ENCODE measurements around the gene PLCD1. TPM values are rescaled to one million over a fixed set of nuclear protein-coding genes. Genes with fewer than 3 reads are reported as not detected.
"Not testable (repeated sequence)": the region's sequence is repeated elsewhere in the genome, so short reads cannot be mapped to it uniquely, and the experiment has no call there.

Gene PLCD1
- total and polyA plus RNA-seq, 8 donors, result 33.3 to 54.3 (median 44.6) TPM

DNA sequence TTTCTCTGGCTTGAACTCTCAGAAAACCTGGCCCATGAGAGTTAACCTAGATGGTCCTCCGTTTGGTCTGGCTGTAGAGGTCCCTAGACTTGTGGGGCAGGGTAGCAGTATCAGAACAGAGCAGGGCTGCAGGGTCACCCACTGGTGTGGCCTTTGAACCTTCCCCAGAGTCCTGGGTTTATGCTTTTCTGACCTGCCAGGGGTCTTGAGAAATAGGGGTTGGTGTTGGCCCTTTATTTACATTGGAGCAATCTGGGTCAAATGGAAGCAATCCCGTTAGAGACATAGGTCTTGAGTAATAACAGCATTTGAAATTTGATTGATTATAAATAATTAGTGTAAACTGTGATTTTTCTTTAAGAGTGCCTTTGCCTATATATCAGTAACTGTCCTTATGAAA is 33.4 kb upstream of the PLCD1 start:
- intact Hi-C loops (cut with DNase I), result no loop called here
- Histone ChIP-seq H3K36me3 (no peaks in the 10 kb centered on the region), H3K4me3 (no peak overlapping the region), H3K27ac (no peak overlapping the region), H3K4me1 (no peaks in the 10 kb centered on the region), H3K9me3 (no peaks in the 10 kb centered on the region), H3K27me3 (no peaks in the 10 kb centered on the region)
- DNase-seq, result no peak
- ATAC-seq, result no peak
- TF ChIP-seq, protein P1, sequence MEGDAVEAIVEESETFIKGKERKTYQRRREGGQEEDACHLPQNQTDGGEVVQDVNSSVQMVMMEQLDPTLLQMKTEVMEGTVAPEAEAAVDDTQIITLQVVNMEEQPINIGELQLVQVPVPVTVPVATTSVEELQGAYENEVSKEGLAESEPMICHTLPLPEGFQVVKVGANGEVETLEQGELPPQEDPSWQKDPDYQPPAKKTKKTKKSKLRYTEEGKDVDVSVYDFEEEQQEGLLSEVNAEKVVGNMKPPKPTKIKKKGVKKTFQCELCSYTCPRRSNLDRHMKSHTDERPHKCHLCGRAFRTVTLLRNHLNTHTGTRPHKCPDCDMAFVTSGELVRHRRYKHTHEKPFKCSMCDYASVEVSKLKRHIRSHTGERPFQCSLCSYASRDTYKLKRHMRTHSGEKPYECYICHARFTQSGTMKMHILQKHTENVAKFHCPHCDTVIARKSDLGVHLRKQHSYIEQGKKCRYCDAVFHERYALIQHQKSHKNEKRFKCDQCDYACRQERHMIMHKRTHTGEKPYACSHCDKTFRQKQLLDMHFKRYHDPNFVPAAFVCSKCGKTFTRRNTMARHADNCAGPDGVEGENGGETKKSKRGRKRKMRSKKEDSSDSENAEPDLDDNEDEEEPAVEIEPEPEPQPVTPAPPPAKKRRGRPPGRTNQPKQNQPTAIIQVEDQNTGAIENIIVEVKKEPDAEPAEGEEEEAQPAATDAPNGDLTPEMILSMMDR (IDR thresholded peaks at IDR 0.05), result no peak

DNA sequence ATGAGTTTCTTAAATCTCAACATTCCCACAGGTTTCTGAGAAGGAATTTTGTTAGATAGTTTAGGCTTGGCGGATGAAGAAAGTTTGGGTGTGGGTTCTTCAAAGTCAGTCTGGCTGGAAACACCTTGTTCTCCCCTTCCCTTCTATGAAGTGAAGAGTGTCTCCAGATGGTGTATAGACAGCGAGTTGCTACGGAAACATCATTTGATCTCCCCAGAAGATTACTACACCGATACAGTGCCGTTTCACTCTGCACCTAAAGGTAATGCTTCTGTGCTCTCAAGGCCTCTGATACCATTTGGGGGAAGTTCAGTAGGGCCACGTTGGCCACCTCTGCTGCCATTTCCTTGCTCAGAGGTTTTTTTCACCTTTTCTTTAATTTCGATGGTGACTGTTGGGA is 30.1 kb upstream of the PLCD1 start:
- ATAC-seq (no peak), DNase-seq (no peak)
- Histone ChIP-seq H3K4me1 (no peaks in the 10 kb centered on the region), H3K4me3 (no peak overlapping the region), H3K27ac (no peak overlapping the region), H3K27me3 (no peaks in the 10 kb centered on the region), H3K36me3 (no peaks in the 10 kb centered on the region), H3K9me3 (no peaks in the 10 kb centered on the region)
- intact Hi-C loops (cut with DNase I), result no loop called here
- TF ChIP-seq, protein P1 (IDR thresholded peaks at IDR 0.05), result no peak

DNA sequence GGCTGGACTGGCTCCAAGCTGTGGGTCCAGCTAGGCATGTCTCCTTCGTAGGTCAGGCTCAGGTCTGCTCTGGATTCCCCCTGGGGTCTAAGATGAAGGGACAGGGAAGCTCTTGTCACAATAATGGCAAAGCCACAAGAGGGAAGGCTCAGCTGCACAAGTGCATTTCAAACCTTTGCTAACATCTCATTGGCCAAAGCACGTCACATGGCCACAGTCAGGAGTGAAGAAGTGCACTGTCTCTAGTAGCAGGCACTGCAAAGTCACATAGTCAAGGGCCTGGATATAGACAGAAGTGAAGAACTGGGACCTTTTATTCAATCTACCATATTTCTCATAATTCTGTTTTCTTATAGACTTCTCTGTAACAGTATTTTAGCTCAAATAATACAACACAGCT is 29.7 kb upstream of the PLCD1 start:
- TF ChIP-seq, protein P1 (IDR thresholded peaks at IDR 0.05), result no peak
- DNase-seq (no peak), ATAC-seq (no peak)
- H3K27ac ChIP-seq, result no peak overlapping the region
- no peaks in the 10 kb centered on the region for H3K4me1 ChIP-seq
- no peaks in the 10 kb centered on the region for H3K9me3 ChIP-seq
- H3K27me3 ChIP-seq, result no peaks in the 10 kb centered on the region
- H3K4me3 ChIP-seq, result no peak overlapping the region
- intact Hi-C loops (cut with DNase I), result no loop called here
- no peaks in the 10 kb centered on the region for H3K36me3 ChIP-seq

DNA sequence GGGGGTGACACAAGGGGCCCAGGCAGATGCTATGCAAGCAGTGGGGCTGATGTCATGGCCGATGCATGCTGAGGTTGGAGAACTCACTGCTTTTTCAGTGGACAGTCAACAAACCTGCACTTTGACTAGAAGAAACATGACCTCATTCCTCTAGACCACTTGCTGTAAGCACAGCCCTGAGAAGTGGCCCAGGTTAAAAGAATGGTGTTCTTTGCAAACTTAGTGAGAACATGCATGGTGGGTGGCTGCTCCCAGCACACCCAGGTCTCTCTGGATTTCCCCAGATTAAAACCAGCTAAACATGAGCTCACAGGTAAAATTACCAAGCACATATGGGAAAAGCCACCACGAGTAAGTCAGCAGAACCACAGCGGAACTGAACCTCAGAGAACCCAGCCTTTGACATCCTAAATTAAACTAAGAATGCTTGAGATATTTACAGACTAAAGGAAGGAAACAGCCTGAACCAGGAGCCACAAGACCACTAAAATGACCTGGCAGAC is 25.1 kb upstream of the PLCD1 start:
- Histone ChIP-seq H3K9me3 (no peaks in the 10 kb centered on the region), H3K4me3 (no peak overlapping the region), H3K27ac (no peak overlapping the region), H3K36me3 (no peaks in the 10 kb centered on the region), H3K4me1 (no peaks in the 10 kb centered on the region), H3K27me3 (no peaks in the 10 kb centered on the region)
- DNase-seq (no peak), ATAC-seq (peak; percentile 88)
- TF ChIP-seq, protein P1 (IDR thresholded peaks at IDR 0.05), result no peak
- intact Hi-C loops (cut with DNase I), result no loop called here

DNA sequence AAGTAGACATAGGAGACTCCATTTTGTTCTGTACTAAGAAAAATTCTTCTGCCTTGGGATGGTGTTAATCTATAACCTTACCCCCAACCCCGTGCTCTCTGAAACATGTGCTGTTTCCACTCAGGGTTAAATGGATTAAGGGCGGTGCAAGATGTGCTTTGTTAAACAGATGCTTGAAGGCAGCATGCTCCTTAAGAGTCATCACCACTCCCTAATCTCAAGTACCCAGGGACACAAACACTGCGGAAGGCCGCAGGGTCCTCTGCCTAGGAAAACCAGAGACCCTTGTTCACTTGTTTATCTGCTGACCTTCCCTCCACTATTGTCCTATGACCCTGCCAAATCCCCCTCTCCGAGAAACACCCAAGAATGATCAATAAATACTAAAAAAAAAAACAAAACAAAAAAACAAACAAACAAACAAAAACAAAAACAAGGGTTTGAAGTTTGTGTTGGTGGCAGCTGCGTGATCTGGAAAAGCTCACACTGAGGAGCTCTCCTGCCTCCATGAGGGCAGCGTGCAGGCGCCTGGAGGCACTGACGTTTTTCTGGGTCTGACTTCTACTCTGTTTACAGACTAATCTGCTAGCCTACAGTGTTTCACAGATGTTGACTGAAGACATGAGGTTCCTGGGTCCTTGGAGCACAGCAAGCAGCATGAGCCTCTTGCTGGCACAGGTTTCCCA is 24.5 kb upstream of the PLCD1 start:
- H3K27ac ChIP-seq; intact Hi-C loops (cut with DNase I); H3K9me3 ChIP-seq; H3K36me3 ChIP-seq; H3K4me3 ChIP-seq; H3K27me3 ChIP-seq; H3K4me1 ChIP-seq: not testable (repeated sequence)
- DNase-seq (peak in 1 of 4 donors; percentile 46), ATAC-seq (peak; percentile 61)

DNA sequence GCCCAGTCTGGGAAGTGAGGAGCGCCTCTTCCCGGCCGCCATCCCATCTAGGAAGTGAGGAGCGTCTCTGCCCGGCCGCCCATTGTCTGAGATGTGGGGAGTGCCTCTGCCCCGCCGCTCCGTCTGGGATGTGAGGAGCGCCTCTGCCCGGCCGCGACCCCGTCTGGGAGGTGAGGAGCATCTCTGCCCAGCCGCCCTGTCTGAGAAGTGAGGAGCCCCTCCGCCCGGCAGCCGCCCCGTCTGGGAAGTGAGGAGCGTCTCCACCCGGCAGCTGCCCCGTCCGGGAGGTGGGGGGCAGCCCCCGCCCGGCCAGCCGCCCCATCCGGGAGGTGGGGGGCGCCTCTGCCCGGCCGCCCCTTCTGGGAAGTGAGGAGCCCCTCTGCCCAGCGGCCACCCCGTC is 23.8 kb upstream of the PLCD1 start:
- H3K9me3 ChIP-seq; H3K4me3 ChIP-seq; H3K36me3 ChIP-seq; H3K27me3 ChIP-seq; H3K27ac ChIP-seq; ATAC-seq; DNase-seq; intact Hi-C loops (cut with DNase I); H3K4me1 ChIP-seq: not testable (repeated sequence)
